ENCODE results near the gene FIG4.
"Not testable (repeated sequence)": the region's sequence is repeated elsewhere in the genome, so short reads cannot be mapped to it uniquely, and the experiment has no call there.

The FIG4 gene

DNA sequence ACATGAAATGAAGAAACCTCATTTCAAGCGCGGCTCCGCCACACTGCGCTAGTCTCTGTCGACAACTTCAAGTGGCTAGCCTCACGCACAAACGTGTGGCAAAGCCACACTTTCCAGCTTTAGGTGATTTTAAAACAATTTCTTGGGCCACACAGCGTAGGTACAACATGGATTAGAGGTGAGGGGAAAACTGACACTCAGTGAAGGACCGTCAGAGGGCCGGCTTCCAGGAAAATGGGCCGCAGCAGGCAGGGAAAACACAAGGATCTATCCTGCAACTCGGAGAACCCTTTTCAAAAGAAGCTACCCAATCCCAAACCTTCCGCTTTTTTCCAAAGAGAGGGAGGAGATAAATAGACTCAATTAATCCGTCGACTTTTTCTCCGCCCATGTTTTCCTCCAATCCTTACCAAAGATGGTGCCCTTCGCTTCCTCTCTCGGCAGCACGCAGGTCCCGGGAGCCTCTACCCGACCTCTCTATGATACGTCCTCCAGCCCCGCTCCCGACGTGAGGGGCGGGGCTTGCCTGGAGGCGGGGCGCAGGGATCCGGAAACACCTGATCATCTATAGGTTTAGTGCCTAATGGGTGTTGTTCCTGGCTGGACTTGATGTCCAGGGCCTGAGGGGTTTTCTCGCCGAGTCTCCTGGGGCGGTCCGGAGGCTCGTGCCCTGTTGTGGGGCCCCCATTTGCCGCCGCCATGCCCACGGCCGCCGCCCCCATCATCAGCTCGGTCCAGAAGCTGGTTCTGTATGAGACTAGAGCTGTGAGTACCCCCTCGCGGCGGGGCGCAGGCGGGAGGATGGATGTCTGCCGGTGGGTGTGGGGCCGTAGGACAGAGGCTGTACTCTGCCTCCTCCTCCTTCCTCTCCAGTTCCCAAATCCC is at the start of gene FIG4, which contains the start of gene AK9:
TSS of gene FIG4 (plus strand) at position 560 of the 885 bp plus-strand sequence. CDS start at position 700, 140 bp downstream.
TSS of gene AK9 (minus strand) at position 466 of the 885 bp plus-strand sequence. CDS start 15,457 bp downstream, outside the sequence.
- DNase-seq (ENCODE audit: extremely low read depth in 1 of 2, low read depth in 1 of 2), result peak; percentile 76 to 87

- DNase-seq (ENCODE audit: extremely low read depth in 1 of 2, low read depth in 1 of 2), result no peak
These were observed 47.0 kb upstream of the FIG4 start for GRCh38 chr6:109644131-109644530.

- DNase-seq (ENCODE audit: extremely low read depth in 1 of 2, low read depth in 1 of 2), result no peak
These were observed 37.8 kb upstream of the FIG4 start for GRCh38 chr6:109653264-109653663.

DNA sequence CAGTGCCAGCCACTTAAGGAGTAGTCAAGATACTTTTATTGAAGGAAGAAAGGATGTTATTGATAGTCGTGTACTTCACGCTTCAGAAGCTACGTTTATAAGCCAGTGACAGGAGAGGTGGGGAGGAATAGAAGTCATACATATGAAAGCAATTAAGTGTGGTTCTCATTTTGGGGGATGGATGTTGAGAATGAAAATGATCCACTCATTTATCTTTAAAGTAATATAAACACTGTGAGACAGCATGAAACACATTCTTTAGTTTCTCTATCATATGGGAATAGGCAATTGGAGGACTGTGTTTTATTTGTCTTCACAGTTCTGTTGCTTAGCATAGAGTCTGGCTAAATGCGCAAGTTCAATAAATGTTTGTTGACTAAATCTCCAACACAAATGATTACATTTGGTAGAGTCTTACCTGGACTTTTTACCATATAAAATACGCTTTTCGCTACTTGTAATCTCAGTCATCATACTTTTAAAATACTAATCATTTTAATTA is 35.3 kb upstream of the FIG4 start:
- no peak for DNase-seq (ENCODE audit: extremely low read depth in 1 of 2, low read depth in 1 of 2)

DNA sequence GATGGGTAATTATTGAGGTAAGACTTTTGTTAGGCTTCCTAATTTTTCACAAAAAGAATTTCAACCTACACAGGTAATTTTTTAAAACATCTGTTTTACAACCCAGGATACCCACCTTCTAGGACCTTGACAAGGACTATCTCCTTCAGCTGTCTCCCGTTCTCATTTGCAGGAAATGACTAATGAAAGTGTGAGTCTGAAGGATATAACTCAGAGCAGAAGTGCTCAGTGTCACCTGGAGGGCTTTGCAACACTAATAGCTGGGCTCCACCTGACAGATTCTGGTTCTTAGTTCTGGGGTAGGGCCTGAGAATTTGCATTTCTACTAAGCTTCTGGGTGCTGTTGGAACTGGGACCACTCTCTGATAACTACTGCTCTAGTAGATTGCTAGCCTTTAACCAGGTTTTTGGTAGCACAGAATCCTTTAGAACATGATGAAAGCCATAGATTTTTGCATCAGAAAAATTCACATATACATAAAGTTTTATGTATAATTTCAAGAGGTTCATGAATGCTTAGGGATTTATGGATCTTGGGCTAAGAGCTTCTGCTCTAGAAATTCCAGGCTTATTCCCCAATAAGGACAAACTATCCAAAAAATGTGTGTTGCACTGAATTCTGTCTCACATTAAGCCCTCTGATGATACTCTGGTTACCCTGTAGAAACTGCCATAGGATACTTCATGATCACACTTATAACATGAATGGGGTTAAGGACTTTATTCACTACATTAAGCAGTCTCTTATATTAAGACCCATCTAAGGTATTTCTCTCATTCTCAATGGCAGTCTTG is 30.4 kb upstream of the FIG4 start:
- no peak for DNase-seq (ENCODE audit: extremely low read depth in 1 of 2, low read depth in 1 of 2)

GRCh38 chr6:109662192-109662591 is 28.9 kb upstream of the FIG4 start:
- no peak for DNase-seq (ENCODE audit: extremely low read depth in 1 of 2, low read depth in 1 of 2)

DNA sequence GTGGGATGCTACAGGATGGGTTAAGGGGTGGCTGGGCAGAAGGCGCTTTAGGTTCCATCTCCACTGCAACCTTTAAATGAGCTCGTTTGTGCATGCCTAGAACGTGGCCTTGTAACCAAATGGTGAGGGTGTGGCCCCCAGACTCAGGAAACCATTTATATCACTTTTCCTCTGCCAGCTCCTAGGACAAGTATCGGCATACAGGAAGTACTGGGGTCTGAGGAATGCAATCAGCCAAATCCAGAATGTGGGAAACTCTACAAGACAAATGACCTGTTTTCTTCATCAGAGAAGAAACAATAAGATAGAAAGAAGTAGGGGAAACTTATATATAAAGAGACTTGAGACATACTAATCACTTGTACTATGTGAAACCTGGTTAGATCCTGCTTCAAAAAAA is 21.3 kb upstream of the FIG4 start:
- no peak for DNase-seq (ENCODE audit: extremely low read depth in 1 of 2, low read depth in 1 of 2)

DNA sequence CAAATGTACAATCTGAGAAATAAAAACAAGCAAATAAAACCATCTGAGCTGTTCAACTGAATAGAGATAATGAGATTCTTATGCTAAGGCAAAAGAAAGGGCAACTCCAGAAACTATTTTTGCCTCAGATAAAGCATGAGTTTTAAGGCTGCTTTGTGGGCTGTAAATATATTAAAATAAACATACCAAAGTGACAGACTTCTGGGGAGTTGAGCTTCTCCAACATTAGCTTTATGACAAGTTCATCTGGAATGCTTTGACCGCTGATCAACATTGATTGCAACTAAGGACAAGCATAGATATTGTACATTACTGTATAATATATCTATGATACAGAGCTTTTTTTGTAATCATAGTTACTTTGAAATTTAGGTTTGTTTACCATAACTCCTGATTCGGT is 19.4 kb upstream of the FIG4 start:
- DNase-seq (ENCODE audit: extremely low read depth in 1 of 2, low read depth in 1 of 2), result no peak

GRCh38 chr6:109672175-109672574 is 18.9 kb upstream of the FIG4 start:
- DNase-seq (ENCODE audit: extremely low read depth in 1 of 2, low read depth in 1 of 2), result no peak

DNA sequence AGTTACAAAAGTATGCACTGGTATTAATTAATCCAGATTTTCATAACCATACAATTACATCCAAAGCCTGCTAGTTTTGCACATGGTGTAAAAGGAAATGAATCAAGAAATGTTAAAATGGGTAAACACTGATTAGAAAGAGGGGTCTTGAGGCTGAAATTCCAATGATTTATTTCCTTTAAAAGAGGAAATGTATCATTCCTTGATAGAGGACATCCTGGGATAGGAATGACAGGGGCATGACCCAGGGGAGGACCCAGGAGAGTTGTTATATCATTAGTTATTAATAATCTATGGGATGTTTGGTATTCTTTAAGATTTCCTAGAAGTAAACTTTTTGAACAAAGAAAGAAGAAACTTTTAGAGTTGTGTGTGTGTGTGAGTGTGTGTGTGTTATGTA is 18.3 kb upstream of the FIG4 start:
- DNase-seq (ENCODE audit: extremely low read depth in 1 of 2, low read depth in 1 of 2), result no peak

DNA sequence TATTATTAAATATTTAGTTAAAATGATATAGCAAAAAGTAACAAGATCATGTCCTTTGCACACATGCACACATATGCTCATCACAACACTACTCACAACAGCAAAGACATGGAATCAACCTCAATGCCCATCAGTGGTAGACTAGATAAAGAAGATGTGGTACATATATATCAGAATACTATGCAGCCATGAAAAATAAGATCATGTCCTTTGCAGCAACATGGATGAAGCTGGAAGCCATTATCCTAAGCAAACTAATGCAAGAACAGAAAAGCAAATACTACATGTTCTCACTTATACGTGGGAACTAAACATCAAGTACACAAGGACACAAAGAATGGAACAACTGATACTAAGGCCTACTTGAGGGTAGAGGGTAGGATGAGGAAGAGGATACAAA is 14.4 kb upstream of the FIG4 start:
- no peak for DNase-seq (ENCODE audit: extremely low read depth in 1 of 2, low read depth in 1 of 2)

DNA sequence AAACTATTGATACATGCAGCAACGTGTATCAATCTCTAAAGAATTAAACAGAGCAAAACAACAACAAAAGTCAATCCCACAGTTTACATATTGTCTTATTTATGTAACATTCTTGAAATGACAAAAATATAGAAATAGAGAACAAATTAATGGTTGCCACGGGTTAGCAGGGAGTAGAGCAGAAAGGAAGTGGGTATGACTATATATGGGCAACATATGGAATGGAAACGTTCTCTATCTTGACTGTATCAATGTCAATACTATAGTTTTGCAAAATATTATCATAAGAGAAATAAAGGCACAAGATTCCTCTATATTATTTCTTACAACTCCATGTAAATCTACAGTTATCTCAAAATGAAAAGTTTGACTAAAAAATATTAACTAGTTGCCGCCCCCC is 12.9 kb upstream of the FIG4 start:
- DNase-seq (ENCODE audit: extremely low read depth in 1 of 2, low read depth in 1 of 2), result no peak

DNA sequence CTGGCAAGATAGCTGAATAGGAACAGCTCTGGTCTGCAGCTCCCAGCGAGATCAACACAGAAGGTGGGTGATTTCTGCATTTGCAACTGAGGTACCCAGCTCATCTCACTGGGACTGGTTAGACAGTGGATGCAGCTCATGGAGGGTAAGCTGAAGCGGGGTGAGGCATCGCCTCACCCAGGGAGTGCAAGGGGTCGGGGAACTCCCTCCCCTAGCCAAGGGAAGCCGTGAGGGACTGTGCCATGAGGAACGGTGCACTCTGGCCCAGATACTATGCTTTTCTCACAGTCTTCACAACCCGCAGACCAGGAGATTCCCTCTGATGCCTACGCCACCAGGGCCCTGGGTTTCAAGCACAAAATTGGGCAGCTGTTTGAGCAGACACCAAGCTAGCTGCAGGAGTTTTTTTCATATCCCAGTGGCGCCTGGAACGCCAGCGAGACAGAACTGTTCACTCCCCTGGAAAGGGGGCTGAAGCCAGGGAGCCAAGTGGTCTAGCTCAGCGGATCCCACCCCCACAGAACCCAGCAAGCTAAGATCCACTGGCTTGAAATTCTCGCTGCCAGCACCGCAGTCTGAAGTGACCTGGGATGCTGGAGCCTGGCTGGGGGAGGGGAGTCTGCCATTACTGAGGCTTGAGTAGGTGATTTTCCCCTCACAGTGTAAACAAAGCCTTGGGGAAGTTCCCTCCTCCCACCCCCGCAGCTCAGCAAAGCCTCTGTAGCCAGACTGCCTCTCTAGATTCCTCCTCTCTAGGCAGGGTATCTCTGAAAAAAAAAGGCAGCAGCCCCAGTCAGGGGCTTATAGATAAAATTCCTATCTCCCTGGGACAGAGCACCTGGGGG is 12.2 kb upstream of the FIG4 start:
- not testable (repeated sequence) for DNase-seq (ENCODE audit: extremely low read depth in 1 of 2, low read depth in 1 of 2)

DNA sequence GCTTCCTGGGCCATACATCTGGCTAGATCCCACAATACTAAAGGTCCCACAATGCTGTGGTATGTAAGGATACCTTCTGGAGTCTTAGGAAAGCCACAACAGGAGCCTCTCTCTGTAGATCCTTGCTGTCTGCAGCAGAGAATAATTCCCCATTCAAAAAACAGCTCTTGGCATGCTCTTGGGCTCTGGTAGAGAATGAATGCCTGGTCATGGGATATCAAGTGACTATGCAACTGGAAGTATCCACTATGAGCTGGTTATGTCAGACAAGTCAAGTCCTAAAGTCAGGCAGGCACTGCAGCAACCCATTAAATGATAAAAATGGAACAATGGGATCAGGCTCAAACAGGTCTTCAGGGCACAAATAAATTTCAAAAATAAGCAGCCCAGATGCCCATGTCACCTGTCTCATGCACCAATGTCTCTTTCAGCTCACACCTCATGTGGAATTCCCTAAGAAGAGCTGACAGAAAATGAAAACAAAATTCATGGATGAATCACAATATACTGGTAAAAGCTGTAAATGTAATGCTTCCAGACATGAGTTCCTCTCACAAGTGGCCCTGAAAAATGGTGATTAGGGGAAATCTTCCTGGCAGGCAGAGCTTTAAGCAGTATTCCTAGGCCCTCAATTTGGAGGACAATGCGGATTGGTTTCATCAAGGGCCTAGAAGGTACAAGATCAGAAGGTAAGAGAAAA is 4.4 kb upstream of the FIG4 start:
- DNase-seq (ENCODE audit: extremely low read depth in 1 of 2, low read depth in 1 of 2), result no peak

DNA sequence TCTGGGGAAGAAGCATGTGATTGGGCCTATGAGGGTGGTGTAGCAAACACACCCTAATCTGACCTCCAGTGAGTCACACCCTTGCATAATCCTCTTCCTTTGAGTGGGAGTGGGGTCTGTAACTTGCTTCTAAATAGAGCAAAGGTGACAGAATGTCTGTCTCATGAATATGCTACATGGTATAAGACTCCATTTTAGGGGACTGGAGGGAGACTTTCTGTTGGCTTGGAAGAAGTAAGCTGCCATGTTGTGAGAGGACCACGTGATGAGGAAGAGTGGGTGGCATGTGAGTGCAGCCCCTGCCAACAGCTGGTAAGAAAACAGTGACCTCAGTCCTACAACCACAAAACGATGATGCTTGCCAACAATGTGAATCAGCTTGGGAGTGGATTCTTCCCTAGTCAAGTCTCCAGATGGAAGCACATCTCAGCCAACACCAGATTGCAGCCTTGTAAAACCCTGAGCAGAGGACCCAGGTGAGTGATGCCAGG is 3.8 kb upstream of the FIG4 start:
- DNase-seq (ENCODE audit: extremely low read depth in 1 of 2, low read depth in 1 of 2), result no peak

DNA sequence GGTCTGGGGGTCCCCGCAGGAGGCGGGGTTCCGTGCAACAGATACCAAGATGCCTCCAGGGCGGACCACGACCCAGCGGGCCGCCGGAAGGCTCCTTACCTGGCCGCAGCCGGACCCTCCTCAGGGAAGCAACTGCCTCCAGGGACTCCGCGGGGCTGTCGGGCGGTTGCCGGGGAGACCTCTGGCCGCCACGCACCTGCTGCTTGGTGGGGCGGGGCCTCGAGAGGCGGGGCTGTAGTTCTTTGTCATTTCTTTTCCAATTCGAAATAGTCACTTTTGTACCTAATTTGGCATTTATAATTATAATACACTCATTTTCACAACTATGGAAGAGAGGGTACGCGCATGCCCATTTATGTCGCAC is 741 bp upstream of the FIG4 start:
- peak in 1 of 2 donors; percentile 19 for DNase-seq (ENCODE audit: extremely low read depth in 1 of 2, low read depth in 1 of 2)

- DNase-seq (ENCODE audit: extremely low read depth in 1 of 2, low read depth in 1 of 2), result no peak
These were observed 2.0 kb downstream of the FIG4 start for GRCh38 chr6:109693111-109693510.

DNA sequence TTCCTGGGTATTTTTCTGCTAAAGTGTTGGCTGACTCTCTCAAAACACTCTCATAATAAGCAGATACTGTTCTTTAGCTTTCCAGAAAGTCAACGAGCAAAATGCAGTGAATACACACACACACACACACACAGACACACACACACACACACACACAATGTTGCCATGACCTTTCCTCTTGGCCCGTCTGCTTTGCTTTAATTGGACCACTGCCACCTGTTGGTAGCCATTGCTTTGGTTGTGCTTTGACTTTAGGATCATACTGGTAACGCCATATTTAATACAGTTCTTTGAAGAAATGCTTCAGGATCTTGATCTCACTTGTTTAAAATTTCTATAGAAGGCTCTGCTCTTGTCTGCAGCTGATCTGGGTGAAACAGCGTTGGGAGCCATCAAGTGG is 4.4 kb downstream of the FIG4 start:
- DNase-seq (ENCODE audit: extremely low read depth in 1 of 2, low read depth in 1 of 2), result no peak

- DNase-seq (ENCODE audit: extremely low read depth in 1 of 2, low read depth in 1 of 2), result no peak
These were observed 5.3 kb downstream of the FIG4 start for GRCh38 chr6:109696355-109696754.

- no peak for DNase-seq (ENCODE audit: extremely low read depth in 1 of 2, low read depth in 1 of 2)
These were observed 10.1 kb downstream of the FIG4 start for GRCh38 chr6:109701221-109701620.

All from stimulated activated CD8-positive, alpha-beta memory T cell treated with anti-CD3 and anti-CD28 coated beads, Interleukin-7, amount 100 ng/mL, for 48 hours (primary cell).